ENCODE data around the gene LMNTD2.

Gene LMNTD2

GRCh38 chr11:567629-568292, 7.2 kb upstream of the LMNTD2 start:
- DNase-seq, result no peak

GRCh38 chr11:567011-567628, 6.6 kb upstream of the LMNTD2 start:
- no peak for DNase-seq

GRCh38 chr11:565921-566509, 5.5 kb upstream of the LMNTD2 start:
- DNase-seq, result no peak

DNA sequence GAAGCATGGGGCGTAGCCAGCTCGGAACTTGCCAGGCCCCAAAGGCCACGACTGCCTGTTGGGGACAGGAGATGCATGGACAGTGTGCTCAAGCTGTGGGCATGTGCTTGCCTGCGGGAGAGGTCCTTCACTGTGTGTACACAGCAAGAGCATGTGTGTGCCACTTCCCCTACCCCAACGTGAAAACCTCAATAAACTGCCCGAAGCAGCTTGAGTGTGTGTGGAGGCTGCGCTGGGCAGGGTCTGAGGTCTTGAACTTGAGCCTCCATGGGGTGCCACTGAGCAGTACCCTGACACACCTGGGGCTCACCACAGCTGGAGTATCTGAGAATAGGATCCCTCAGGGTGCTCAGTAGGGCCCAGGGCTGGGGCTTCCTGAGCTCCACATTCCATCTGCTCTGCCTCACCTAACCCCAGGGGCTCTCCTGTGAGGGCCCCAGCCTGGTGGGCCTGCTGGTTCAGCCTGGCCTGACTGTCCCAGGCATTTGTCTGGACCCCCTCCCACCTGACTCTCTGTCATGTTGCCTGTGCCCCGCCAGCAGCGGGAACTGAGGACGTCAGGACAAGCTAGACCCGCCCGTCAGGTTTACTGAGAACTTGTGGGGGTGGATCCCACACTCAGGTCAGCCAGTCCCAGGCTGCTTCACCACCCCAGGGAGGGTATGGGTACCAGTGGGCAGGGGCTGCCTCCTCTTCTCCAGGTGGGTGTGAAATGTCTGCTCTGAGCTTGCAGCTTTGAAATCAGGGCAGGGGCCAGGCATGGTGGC, 3.5 kb upstream of the LMNTD2 start:
- no peak for DNase-seq

- DNase-seq, result no peak
Measured at GRCh38 chr11:563066-563811, 2.7 kb upstream of the LMNTD2 start.

GRCh38 chr11:562046-562645, 1.6 kb upstream of the LMNTD2 start:
- no peak for DNase-seq

DNA sequence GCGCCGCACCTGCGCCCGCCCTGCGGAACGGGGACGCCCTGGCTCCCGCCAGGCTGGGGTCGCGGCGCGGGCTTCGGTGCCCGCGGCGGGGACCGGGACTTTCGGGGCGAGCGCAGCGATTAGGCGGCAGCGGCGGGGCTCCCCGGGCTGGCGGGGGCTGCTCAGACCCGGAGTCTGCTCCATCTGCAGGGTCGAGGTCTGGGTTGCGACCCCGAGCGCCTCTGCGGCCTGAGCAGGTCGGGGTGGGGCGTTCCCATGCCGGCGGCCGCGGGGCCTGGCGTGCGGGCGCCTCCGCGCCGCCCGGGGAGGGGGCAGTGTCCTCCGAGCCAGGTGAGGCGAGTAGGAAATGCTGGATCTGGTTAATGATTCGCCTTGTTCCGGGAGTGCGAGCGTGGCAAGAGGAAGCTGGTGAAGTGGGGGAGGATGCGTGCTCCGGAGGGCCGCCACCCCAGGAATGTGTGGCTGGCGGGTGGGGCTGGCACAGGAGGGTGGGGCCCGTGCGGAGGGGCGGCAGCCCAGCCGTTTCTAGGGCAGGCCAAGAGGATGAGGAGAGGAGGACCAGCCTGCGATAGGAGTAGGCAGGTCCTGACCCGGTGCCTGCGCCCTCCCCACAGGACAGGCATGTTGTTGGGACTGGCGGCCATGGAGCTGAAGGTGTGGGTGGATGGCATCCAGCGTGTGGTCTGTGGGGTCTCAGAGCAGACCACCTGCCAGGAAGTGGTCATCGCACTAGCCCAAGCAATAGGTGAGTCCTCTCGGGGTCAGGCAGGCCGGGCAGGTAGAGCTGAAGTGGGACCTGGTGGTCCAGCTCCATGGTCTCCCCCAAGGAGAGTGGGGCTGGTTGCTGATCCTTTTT, 838 bp upstream of the LMNTD2 start:
- peak in 1 of 2 experiments; percentile 55 for DNase-seq

DNA sequence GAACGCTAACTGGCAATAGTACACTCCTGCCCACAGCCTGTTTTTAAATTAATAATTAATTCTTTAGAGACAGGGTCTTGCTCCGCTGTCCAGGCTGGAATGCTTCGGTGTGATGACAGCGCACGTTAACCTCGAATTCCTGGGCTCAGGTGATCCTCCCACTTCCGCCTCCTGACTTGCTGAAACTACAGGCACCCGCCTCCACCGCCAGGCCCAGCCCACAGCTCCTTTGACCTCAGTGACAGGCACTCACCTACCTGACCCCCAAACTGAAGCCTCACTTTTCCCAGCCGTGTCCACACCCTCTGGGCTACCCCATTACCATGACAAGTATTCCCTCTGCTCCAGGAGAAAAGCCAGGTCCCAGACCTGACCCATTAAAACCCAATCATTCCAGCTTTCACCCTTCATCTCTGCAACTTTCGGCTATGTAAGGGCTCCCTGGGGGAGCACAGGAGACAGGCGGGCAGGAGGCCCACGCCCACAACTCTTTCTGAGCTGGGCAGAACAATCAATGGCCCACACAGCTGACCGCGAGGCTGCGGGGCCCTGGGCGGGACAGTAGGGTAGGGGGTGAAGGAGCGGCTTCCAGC, 730 bp downstream of the LMNTD2 start:
- DNase-seq, result no peak

DNA sequence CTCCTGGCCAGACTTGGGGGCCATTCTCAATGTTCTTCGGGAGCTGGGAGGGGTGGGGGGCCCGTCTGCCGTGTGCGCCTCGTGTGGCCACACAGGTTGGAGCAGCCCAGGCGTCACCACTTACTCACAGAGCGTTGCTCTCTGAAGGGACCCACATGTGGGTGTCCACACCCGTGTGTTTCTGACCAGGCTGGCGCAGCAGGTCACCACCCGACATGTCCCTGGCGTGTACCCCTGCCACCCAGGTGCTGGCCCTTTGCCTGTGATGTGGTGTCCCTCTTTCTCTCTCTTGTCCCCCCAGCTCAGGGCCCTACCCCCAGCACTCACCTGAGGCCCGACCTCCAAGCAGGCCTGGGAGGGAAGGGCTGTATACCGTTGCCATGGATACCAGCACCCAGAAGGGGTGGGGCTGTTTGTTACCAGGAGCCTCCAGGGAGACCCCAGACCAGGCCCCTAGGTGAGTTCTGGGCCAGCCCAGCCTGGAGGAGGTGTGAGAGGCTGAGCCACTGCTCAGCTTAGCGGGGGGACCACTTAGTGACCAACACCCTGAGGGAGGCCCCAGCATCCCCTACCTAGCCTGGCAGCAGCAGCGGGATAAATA, 1.4 kb downstream of the LMNTD2 start:
- no peak for DNase-seq

DNA sequence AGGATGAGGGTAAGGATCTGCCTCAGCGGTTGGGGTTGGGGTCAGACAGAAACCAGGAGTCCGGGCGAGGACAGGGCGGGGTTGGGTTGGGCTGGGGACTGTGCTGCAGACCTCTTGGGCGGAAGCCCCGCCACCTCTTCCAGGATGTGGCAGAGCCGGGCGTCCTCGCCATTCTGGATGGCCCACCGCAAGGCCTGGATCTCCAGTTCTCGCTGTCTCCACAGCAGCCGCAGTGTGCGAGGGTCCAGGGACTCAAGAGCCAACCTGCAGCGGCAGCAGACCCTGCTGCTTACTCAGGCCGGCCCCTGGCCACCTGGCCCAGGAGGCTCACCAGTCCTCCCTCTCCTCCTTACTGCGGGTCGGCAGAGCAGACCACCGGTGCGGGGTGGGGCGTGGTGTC, 2.0 kb downstream of the LMNTD2 start:
- DNase-seq, result no peak

GRCh38 chr11:557328-558132, 3.0 kb downstream of the LMNTD2 start:
- no peak for DNase-seq

- DNase-seq, result no peak
Measured at GRCh38 chr11:556662-557256, 3.8 kb downstream of the LMNTD2 start.

- no peak for DNase-seq
Measured at GRCh38 chr11:555780-556661, 4.5 kb downstream of the LMNTD2 start.

DNA sequence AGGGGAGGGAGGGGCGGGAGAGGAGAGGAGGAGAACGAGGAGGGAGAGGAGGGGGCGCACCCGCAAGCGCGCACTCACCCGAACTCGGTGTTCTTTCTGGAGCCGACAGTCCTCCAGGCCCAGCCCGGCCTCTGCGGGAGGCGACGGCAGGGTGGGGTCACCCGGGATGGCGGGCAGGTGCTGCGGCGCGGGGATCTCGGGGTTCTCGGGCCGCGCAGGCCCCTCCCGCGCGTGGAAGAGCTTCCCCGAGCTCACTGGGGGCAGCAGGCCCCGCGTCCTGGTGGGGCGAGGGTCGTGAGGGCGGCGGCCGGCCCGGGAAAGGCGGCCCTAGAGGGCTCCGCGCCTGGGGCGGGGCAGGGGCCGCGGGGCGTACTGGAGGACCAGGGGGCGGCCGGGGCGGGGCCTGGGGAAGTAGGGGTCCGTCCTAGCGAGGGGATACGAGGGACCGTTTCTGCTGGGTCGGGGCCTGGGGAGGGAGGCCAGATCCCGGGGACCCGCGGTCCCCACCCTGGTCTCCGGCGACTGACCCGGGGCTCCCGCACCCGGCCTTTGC, 5.2 kb downstream of the LMNTD2 start:
- DNase-seq, result no peak

GRCh38 chr11:554428-555226, 5.9 kb downstream of the LMNTD2 start:
- DNase-seq, result peak; percentile 76 to 81

DNA sequence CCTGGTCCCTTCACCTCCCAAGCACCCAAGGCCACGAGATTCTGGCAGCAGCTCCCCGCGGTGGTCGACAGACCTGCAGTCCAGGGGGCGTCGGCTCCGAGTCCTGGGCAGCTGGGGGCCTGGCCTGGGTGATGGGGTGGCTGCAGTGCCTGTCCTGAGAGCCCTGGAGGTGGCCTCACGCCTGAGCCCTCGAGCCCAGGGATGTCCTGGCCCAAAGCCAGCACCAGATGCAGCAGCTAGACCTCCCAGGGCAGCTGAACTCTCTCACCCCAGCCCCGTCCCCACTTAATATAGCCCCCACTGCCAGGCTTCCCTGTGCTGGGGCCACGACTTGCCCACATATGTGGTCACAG, 6.6 kb downstream of the LMNTD2 start:
- DNase-seq, result no peak
